ENCODE measurements around the gene CEP72. TPM values are rescaled to one million over a fixed set of nuclear protein-coding genes. Genes with fewer than 3 reads are reported as not detected.

CEP72 gene
- total RNA-seq, 1 donor from 2014 or later: 6.8 TPM

- FAIRE-seq (no peak), DNase-seq (ENCODE audit: low read depth) (no peak)
- H3K36me3 ChIP-seq (ENCODE audit: control insufficient read depth, insufficient read depth, low read length): peaks cover 8% of the 10 kb centered on the region
- H3K27me3 ChIP-seq (ENCODE audit: control insufficient read depth, insufficient read depth, low read length): no peaks in the 10 kb centered on the region
- TF ChIP-seq CTCF (IDR thresholded peaks at IDR 0.05; ENCODE audit: insufficient read depth, low read length, severe bottlenecking): no peak
- H3K4me3 ChIP-seq (ENCODE audit: low read depth, low read length): no peak overlapping the region
These were observed 26.5 kb downstream of the CEP72 start for GRCh38 chr5:638501-639252.

DNA sequence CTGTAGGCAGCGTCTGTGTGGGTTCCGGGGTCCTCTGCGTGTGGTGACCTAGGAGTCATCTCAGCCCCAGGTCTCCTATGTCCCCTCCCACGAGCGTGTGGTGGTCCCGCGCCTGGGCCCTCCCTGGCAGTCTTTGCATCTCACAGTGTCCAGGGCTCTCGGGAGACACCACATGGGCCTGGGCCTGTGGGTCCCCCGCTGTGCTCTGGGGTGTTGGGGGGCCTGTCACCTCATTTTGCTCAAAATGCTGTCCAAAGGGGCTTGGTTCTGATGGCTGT, 27.1 kb downstream of the CEP72 start:
- Histone ChIP-seq H3K36me3 (ENCODE audit: control insufficient read depth, insufficient read depth, low read length) (peaks cover 10% of the 10 kb centered on the region), H3K4me3 (ENCODE audit: low read depth, low read length) (no peak overlapping the region), H3K27me3 (ENCODE audit: control insufficient read depth, insufficient read depth, low read length) (no peaks in the 10 kb centered on the region)
- no peak for TF ChIP-seq CTCF (IDR thresholded peaks at IDR 0.05; ENCODE audit: insufficient read depth, low read length, severe bottlenecking)
- DNase-seq (ENCODE audit: low read depth): no peak
- no peak for FAIRE-seq

DNA sequence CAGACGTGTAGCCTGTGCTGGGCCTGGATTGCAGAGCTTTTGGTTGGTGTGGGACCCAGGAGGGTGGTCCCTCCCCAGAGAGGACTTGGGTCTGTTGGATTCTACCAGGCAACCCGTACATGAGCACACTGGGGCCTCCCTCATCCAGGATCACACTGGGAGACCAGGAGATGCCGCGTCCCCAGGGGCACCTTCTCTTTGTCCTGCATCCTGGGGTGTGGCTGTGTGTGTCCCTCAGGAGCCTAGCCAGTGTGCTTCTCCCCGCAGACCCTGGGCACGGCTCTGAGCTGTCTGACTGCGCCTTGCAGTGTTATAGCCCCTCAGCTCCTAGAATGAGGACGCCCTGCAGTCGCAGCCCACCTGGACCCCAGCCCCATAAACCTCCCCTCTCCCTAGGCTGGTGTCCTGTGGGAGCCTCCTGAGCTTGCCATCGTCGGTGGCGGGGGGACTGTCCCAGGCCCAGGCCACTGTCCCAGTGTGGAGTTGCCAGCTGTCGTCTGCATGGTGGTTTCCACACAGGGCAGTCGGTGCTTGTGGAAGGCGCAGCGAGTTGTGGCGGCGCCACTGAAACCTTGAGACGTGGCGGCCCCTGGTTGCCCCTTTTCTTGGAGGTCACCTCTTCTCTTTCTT, 27.6 kb downstream of the CEP72 start:
- no peak for TF ChIP-seq CTCF (IDR thresholded peaks at IDR 0.05; ENCODE audit: insufficient read depth, low read length, severe bottlenecking)
- H3K4me3 ChIP-seq (ENCODE audit: low read depth, low read length): no peak overlapping the region
- peaks cover 12% of the 10 kb centered on the region for H3K36me3 ChIP-seq (ENCODE audit: control insufficient read depth, insufficient read depth, low read length)
- no peaks in the 10 kb centered on the region for H3K27me3 ChIP-seq (ENCODE audit: control insufficient read depth, insufficient read depth, low read length)
- DNase-seq (ENCODE audit: low read depth): no peak
- FAIRE-seq: no peak

- FAIRE-seq (no peak), DNase-seq (ENCODE audit: low read depth) (no peak)
- Histone ChIP-seq H3K27me3 (ENCODE audit: control insufficient read depth, insufficient read depth, low read length) (no peaks in the 10 kb centered on the region), H3K4me3 (ENCODE audit: low read depth, low read length) (no peak overlapping the region), H3K36me3 (ENCODE audit: control insufficient read depth, insufficient read depth, low read length) (peaks cover 11% of the 10 kb centered on the region)
- no peak for TF ChIP-seq CTCF (IDR thresholded peaks at IDR 0.05; ENCODE audit: insufficient read depth, low read length, severe bottlenecking)
These were observed 28.6 kb downstream of the CEP72 start for GRCh38 chr5:640461-641330.

- Histone ChIP-seq H3K27me3 (ENCODE audit: control insufficient read depth, insufficient read depth, low read length) (no peaks in the 10 kb centered on the region), H3K36me3 (ENCODE audit: control insufficient read depth, insufficient read depth, low read length) (peaks cover 11% of the 10 kb centered on the region), H3K4me3 (ENCODE audit: low read depth, low read length) (no peak overlapping the region)
- no peak for TF ChIP-seq CTCF (IDR thresholded peaks at IDR 0.05; ENCODE audit: insufficient read depth, low read length, severe bottlenecking)
- no peak for FAIRE-seq
- no peak for DNase-seq (ENCODE audit: low read depth)
These were observed 29.2 kb downstream of the CEP72 start for GRCh38 chr5:641331-641765.

All from bronchial epithelial cell (primary cell).